ENCODE data around the gene RSPO1. TPM values are rescaled to one million over a fixed set of nuclear protein-coding genes. Genes with fewer than 3 reads are reported as not detected.

RSPO1 gene
- 0.08 to 0.16 TPM (median 0.10 TPM) in 5 replicates for total RNA-seq (2022; extraction: Qiagen RNA extraction)

GRCh38 chr1:37634244-37634991 lies at the start of gene RSPO1:
TSS of gene RSPO1 (minus strand) at chr1:37634892. CDS start at chr1:37629661, 5,231 bp downstream.

GRCh38 chr1:37595440-37596181 lies 39.1 kb downstream of the RSPO1 start, which contains the start of gene GNL2:
TSS of gene GNL2 (minus strand) at chr1:37595937. CDS start at chr1:37595822, 115 bp downstream.

Other genes starting within 250 kb of the RSPO1 start
- gene ZC3H12A, start 160.3 kb downstream of the RSPO1 start, total RNA-seq (2022; extraction: Qiagen RNA extraction) = 32.3 to 49.6 TPM (median 40.7 TPM) in 5 replicates
- gene MEAF6, start 120.1 kb downstream of the RSPO1 start, total RNA-seq (2022; extraction: Qiagen RNA extraction) = 42.1 to 63.4 TPM (median 50.6 TPM) in 5 replicates
- gene SNIP1, start 80.6 kb downstream of the RSPO1 start, total RNA-seq (2022; extraction: Qiagen RNA extraction) = 9.7 to 14.4 TPM (median 13.6 TPM) in 5 replicates
- gene DNALI1, start 78.0 kb downstream of the RSPO1 start, total RNA-seq (2022; extraction: Qiagen RNA extraction) = 0.06 to 0.26 TPM (median 0.18 TPM) in 4 of 5 replicates, not detected in the other
- gene GNL2, start 39.0 kb downstream of the RSPO1 start, total RNA-seq (2022; extraction: Qiagen RNA extraction) = 51.4 to 68.3 TPM (median 59.0 TPM) in 5 replicates
- 46.5 to 50.2 TPM (median 48.0 TPM) in 5 replicates for gene CDCA8, start 57.6 kb upstream of the RSPO1 start, total RNA-seq (2022; extraction: Qiagen RNA extraction)
- gene EPHA10, start 130.2 kb upstream of the RSPO1 start, total RNA-seq (2022; extraction: Qiagen RNA extraction) = 0.76 to 1.2 TPM (median 1.1 TPM) in 5 replicates
- gene MANEAL, start 159.0 kb upstream of the RSPO1 start, total RNA-seq (2022; extraction: Qiagen RNA extraction) = 21.1 to 25.5 TPM (median 24.9 TPM) in 5 replicates
- gene C1orf122, start 172.9 kb upstream of the RSPO1 start, total RNA-seq (2022; extraction: Qiagen RNA extraction) = 38.0 to 61.6 TPM (median 57.4 TPM) in 5 replicates
- gene YRDC, start 173.3 kb upstream of the RSPO1 start, total RNA-seq (2022; extraction: Qiagen RNA extraction) = 12.1 to 18.9 TPM (median 16.9 TPM) in 5 replicates
- gene MTF1, start 224.7 kb upstream of the RSPO1 start, total RNA-seq (2022; extraction: Qiagen RNA extraction) = 3.8 to 5.3 TPM (median 4.3 TPM) in 5 replicates

Measured in A549 treated with Mapracorat at 1 μM for 4 hours (cell line).